Measurements from ENCODE around the gene COMMD2.

Gene COMMD2

DNA sequence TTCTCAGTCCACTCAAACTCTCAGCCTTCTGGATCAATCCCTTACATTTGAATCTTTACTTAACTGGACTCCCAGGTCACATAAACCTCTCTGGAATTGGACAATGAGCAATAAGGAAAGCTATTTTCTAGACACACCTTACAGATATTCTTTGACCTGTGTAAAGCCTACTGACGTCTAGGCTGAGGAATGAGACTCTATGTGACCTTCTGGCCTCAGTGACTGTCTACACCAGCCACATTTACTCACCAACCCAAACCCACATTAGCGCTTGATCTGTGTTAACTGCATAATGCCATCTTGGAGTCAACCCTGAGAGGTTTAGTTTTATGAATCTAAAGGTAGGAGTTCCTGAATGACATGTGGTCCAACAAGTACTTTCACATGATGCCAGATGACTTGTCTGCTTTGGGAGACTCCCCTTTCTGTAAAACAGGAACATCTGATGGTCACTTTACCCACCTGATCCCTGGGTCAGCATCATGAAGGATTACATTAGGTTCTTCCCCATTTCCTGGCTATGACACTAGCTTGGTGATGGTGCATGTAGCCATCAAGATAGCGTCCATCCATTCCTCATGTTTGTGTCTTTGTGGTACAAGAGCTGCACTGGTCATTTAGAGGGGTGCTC is 11.4 kb upstream of the COMMD2 start:
- no peak for DNase-seq (ENCODE audit: low read depth)

- no peak for DNase-seq (ENCODE audit: low read depth)
Measured at GRCh38 chr3:149753717-149754116, 1.4 kb upstream of the COMMD2 start.

- DNase-seq (ENCODE audit: low read depth): no peak
Measured at GRCh38 chr3:149752788-149753136, 473 bp upstream of the COMMD2 start.

GRCh38 chr3:149751551-149751950 is 738 bp downstream of the COMMD2 start:
- no peak for DNase-seq (ENCODE audit: low read depth)

DNA sequence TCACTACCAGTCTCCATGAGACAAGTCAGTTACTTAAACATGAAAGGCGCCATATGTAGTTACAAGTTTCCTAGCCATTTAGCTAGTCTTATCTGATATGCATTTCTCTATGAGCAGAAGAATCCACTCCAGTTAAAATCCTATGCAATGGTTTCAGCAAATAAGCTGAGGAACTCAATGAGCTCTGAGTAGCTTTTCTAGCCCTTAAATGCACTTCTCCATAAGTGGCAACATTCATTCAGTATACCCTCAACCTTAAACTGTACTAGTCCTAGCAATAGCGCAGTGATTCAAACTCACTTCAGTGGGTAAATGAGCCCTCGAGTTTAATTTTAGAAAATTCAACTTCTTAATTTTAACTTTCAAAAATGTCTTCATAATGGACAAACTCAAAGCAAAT is 7.7 kb downstream of the COMMD2 start:
- DNase-seq (ENCODE audit: low read depth): no peak

- no peak for DNase-seq (ENCODE audit: low read depth)
Measured at GRCh38 chr3:149744151-149744550, 8.1 kb downstream of the COMMD2 start.

DNA sequence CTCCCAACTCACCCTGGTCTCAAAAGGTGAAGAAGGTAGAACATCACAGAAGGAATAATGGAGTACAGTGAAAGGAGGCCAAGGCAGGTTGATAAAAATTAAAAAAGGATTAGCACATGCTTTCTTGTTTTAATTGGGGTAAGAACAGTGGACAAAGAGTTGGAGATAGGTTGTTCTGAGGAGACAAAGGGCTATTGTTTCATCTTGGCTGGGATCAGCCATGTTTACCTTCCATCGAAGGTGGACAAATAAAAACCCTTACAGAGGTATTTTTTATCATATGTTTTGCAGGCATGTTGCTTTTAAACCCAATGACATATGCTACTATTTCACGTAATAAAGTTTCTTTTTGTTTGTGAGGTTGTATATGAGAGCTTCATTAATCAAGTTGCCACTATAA is 12.9 kb downstream of the COMMD2 start:
- DNase-seq (ENCODE audit: low read depth): no peak

DNA sequence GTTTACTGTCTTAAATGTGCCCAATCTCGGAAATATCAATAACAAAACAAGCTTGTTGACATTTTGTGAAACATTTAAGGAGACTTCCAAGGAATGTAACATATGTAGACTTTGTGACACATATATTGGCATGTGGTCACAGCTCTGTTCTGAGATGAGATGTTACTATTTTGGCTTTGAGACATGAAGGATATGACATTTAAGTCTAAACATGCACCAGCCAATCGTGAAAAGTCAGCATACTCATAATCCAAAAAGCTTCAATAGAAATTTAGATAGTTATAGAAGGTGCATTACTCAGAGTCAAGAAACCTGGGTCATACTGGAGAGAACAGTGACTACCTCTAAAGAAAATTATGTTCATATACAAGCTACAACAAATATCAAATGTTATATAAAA is 13.4 kb downstream of the COMMD2 start:
- no peak for DNase-seq (ENCODE audit: low read depth)

DNA sequence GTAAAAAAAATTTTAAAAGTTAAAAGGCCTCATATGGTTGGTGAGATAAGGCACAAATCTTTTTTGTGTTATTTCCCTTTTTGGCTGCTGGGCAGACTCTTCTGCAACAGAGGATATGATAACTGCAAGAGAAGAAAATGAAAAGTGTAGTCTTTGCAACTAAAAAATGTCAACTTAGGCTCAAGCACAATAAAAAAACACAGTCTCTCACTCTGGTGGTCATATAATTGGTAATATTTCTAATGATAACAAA is 15.4 kb downstream of the COMMD2 start:
- DNase-seq (ENCODE audit: low read depth): no peak

DNA sequence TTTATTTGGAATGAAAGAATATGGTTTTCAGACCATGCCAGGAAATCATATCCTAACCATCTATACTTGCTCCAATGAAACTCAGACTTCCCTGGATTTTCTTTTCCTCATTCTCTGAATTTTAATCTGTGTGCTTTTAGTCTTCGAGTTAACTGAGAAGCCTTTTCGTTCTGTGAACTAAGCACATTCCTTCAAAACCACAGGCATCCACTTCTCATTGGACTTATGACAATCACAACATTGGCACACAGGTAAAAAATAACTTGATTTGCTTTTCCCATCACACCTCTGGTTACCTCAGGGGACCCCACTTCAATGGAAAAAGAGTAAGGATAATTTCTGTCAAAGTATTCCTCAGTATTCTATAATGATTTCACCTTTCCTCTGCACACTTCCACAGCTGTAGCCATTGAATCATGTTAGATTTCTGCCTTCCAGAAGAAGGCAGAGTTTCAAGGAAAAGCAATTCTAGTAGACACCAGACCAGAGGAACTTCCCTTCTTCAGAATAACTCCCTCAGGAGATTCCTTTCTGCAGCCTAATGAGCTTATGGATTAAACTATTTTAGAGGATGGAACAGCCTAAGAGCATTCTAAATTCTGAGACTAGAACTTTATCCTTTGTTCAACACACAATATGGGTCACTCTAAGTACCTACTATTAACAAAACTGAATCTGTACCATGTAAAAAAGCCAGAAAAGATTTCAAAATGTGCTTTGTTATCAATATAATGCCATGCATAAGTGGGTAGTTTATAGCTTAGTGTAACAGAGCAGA is 15.9 kb downstream of the COMMD2 start:
- peak; percentile 24 for DNase-seq (ENCODE audit: low read depth)

DNA sequence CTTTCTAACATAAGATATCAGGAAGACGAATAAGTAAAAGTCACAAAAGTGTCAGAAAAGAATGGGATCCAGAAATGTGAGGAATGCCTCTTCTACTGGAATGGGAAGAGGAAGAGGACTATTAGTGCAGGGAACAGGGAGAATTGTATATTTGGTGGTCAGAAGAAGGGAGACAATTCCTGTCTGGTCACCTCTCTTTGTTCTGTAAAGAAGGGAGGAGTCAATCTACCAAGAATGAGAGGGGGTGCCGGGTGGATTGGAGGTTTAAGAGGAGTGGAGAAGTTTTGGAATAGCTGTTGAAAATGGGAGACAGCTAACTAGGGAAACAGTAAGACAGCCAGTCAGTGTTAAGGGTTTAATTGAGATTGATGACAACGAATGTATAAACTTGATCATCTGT is 20.1 kb downstream of the COMMD2 start:
- DNase-seq (ENCODE audit: low read depth): no peak

DNA sequence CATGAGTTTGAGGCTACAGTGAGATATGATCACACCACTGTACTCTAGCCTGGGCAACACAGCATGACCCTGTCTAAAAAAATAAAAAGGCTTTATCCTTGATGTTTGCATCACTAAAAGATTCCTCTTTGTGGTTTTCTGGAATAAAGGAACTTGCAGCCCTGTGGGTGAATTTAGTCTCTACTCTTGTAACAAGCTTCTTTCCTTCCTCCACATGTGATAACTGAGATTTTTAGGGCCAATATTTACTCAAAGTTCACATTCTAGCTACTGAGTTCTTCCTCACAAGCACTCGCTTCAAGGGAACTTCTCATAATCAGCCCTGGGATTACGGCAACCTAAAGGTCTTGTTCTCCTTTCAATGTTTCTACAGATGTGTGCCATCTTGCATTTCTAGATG is 24.6 kb downstream of the COMMD2 start:
- DNase-seq (ENCODE audit: low read depth): no peak

DNA sequence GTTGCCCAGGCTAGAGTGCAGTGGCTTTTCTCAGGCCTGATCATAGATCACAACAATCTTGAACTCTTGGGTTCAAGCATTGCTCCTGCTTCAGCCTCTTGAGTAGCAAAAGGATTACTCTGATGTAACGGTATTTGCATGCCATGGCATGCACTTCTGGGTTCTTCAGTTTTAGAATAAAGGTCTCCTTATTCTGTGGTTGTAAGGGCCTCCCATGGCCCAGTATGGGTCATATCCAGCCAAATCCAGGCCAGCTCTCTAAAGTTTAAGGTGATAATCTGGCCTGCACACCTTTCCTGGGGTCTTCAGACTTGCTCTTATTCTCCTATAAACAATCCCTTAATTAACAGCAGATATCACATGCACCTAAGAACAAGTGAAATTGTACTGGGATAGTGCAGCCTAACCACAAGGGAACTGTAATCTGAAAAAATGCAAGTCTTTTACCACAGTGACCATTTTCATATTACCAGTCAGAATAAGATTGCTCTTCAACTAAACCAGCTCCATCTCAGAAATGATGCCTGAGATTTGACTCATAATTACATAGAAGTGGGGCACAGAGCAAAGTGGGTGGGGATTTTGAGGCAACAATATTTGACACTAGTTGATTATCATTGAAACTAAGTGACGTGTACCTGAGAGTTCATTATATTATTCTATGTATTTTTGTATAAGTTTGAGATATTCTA is 25.4 kb downstream of the COMMD2 start:
- DNase-seq (ENCODE audit: low read depth): no peak

GRCh38 chr3:149723781-149724180 is 28.5 kb downstream of the COMMD2 start:
- DNase-seq (ENCODE audit: low read depth): no peak

- no peak for DNase-seq (ENCODE audit: low read depth)
Measured at GRCh38 chr3:149720918-149721317, 31.4 kb downstream of the COMMD2 start.

GRCh38 chr3:149717391-149718056 is 34.8 kb downstream of the COMMD2 start:
- peak; percentile 15 for DNase-seq (ENCODE audit: low read depth)

DNA sequence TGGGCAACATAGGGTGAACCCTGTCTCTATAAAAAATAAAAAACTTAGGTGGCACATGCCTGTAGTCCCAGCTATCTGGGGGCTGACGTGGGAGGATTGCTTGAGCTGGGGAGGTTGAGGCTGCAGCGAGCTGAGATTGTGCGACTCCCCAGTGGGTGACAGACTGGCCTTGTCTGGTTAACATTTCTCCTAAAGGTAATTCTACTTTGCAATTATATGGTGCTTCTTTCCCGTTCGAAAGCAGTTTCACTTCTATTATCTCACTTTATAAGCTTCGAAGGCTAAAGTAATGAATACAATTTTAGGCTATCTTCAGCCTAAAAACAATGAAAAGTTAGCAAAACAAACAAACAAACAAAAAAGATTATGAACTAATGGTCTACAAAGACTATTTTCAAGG is 35.3 kb downstream of the COMMD2 start:
- no peak for DNase-seq (ENCODE audit: low read depth)

DNA sequence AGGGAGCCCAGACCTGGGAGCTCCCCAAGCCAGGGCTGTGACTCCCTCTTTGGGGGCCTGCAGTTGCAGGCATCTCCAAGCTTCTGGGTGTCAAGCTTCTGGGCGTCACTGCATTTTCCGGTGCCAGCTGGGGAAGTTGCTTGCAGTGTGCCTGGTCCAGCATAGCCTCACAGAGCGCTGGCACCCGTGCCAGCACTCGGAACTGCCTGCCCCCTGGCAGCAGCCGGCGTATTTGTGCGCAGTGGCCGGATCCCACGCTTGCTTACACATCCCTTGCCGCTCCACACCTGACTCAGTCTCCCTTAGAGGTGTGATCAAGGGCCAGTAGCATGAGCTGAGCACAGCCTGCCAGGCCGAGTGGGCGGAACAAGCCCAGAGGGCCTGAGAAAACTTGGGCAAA is 37.0 kb downstream of the COMMD2 start:
- DNase-seq (ENCODE audit: low read depth): no peak

DNA sequence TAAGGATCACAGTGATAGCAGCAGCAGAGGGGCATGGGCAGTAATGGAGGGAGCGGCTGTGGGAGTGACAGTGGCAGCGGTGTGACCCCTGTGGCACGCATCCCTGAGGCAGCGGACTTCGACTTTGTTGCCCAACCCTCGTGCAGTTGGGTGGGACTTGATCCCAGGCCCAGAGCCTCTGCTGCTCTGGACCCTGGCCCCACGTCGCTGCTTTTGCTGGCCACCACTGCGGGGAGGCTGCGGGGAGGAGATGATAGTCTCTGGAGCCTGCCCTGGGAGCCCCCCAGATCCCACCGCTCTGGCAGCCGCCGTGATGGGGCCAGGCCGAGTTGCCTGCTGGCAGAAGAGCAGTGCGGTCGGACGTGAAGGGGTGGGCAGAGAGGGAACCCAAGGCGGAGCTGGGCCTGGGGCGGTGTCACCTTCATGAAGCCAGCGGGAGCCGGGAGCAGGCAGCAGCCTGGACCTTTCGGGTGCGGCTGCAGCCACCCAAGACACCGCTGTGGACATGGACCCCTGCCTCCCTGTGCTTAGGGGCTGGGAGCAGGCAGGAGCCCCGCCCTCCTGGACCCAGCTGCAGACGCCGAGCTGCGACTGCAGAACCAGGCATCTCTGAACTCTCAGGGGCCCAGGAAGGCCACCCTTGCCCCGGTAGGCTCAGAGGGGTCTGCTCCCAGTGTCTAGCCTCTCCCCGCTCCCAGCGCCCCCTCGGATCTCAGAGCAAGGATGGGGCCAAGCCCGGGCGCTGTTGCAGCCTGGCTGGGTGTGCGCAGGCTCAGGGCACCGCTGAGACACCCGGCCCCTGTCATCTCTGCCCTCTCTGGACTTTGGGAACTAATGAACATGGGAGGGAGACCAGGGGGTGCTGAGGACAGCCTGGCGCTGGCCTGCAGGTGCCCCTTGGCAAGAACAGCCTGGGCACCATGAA is 38.3 kb downstream of the COMMD2 start:
- DNase-seq (ENCODE audit: low read depth): no peak

DNA sequence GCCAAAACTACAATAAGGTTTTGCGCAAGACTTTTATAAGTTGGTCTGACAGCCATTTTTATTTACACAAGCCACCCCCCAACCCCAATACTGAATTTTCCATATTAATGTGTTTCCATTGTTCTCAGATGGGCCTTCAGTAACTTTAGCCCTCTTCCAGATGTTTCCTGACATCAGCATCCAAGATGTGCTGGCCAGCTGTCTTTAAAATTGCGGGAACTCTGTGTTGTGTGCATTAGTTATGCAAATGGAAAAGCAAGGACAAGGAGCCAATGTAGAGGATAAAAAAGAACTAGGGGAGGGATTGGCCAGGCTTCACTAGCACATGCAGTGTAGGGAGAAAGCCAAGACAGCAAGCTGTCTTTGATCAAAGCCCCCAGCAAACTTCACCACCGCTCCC is 45.4 kb downstream of the COMMD2 start:
- no peak for DNase-seq (ENCODE audit: low read depth)

DNA sequence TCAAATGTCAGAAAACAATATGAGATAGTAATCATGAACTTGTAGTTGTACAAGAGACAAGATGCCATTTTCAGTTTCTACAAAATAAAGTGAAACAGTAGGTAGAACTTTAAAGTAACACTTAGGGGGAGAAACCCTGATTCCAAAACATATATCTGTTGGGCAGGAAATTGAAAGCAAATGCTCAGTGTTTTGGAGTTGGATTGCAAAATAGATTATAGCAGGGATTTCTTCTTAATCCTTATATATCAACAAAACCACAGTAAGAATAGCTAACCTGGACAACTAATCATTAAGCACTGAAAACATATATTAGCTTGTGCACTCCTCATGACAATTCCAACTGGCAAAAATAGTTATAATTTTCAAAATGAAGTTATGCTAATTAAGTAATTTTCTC is 46.9 kb downstream of the COMMD2 start:
- no peak for DNase-seq (ENCODE audit: low read depth)

DNA sequence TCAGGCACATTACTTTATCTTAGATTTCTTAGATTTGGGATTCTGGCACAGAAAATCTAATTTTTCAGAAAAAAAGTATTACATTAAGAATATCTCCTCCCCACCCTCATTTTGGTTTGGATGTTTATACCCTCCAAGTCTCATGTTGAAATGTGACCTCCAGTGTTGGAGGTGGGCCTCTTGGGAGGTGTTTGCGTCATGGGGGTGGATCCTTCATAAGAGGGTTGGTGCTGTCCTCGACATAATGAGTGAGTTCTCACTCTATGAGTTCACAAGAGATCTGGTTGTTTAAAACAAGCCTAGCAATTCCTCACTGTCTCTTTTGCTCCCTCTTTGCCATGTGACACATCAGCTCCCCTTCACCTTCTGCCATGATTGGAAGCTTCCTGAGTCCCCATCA is 48.8 kb downstream of the COMMD2 start:
- peak; percentile 47 for DNase-seq (ENCODE audit: low read depth)

Data from GM04503 (cell line).